ENCODE results near the gene MCEMP1. TPM values are rescaled to one million over a fixed set of nuclear protein-coding genes. Genes with fewer than 3 reads are reported as not detected.

Gene MCEMP1
- total RNA-seq, 1 experiment from 2014 or later: not detected

DNA sequence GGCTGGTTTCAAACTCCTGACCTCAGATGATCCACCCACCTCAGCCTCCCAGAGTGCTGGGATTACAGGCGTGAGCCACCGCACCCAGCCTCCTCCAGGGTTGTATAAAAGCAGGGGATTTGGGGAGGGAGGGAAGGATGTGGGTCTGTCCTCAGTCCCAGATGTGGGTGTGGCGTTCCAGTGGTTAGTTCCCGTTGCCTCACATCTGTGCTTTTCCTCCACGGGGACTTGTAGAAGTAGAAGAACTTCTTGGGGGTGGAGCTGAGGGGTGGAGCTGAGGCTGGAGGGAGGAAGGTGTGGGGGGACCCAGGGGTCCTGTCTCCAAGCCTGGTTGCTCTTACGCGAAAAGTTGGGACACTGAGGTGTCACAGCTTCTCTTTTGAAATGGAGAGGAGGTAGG, 514 bp upstream of the MCEMP1 start:
- no peak for TF ChIP-seq TCF7L2 (IDR thresholded peaks at IDR 0.05; ENCODE audit: low read depth, low read length)
- TF ChIP-seq, protein P1, sequence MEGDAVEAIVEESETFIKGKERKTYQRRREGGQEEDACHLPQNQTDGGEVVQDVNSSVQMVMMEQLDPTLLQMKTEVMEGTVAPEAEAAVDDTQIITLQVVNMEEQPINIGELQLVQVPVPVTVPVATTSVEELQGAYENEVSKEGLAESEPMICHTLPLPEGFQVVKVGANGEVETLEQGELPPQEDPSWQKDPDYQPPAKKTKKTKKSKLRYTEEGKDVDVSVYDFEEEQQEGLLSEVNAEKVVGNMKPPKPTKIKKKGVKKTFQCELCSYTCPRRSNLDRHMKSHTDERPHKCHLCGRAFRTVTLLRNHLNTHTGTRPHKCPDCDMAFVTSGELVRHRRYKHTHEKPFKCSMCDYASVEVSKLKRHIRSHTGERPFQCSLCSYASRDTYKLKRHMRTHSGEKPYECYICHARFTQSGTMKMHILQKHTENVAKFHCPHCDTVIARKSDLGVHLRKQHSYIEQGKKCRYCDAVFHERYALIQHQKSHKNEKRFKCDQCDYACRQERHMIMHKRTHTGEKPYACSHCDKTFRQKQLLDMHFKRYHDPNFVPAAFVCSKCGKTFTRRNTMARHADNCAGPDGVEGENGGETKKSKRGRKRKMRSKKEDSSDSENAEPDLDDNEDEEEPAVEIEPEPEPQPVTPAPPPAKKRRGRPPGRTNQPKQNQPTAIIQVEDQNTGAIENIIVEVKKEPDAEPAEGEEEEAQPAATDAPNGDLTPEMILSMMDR (IDR thresholded peaks at IDR 0.05): no peak
- no peak for TF ChIP-seq POLR2AphosphoS5 (IDR thresholded peaks at IDR 0.05; ENCODE audit: low read depth, low read length)
- TF ChIP-seq, protein P2, sequence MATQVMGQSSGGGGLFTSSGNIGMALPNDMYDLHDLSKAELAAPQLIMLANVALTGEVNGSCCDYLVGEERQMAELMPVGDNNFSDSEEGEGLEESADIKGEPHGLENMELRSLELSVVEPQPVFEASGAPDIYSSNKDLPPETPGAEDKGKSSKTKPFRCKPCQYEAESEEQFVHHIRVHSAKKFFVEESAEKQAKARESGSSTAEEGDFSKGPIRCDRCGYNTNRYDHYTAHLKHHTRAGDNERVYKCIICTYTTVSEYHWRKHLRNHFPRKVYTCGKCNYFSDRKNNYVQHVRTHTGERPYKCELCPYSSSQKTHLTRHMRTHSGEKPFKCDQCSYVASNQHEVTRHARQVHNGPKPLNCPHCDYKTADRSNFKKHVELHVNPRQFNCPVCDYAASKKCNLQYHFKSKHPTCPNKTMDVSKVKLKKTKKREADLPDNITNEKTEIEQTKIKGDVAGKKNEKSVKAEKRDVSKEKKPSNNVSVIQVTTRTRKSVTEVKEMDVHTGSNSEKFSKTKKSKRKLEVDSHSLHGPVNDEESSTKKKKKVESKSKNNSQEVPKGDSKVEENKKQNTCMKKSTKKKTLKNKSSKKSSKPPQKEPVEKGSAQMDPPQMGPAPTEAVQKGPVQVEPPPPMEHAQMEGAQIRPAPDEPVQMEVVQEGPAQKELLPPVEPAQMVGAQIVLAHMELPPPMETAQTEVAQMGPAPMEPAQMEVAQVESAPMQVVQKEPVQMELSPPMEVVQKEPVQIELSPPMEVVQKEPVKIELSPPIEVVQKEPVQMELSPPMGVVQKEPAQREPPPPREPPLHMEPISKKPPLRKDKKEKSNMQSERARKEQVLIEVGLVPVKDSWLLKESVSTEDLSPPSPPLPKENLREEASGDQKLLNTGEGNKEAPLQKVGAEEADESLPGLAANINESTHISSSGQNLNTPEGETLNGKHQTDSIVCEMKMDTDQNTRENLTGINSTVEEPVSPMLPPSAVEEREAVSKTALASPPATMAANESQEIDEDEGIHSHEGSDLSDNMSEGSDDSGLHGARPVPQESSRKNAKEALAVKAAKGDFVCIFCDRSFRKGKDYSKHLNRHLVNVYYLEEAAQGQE (IDR thresholded peaks at IDR 0.05; ENCODE audit: insufficient read depth in 1 of 2, low read depth in 2 of 2, low read length in 1 of 2): no peak
- no peak for TF ChIP-seq SIN3A (IDR thresholded peaks at IDR 0.05; ENCODE audit: borderline replicate concordance, insufficient read depth, low read depth, low read length)
- Histone ChIP-seq H3K27ac (ENCODE audit: low read length) (no peak overlapping the region), H3K4me3 (ENCODE audit: low read depth in 2 of 2, low read length in 2 of 2) (no peak overlapping the region), H3K4me1 (ENCODE audit: control insufficient read depth, insufficient read depth, low read length) (no peaks in the 10 kb centered on the region; the same call in 1 of the 2 replicates), H3K27me3 (ENCODE audit: control insufficient read depth, insufficient read depth, low read length) (no peaks in the 10 kb centered on the region), H3K9me3 (ENCODE audit: control insufficient read depth, insufficient read depth, low read depth, low read length) (no peaks in the 10 kb centered on the region), H3K36me3 (ENCODE audit: control insufficient read depth, insufficient read depth, low read length) (no peaks in the 10 kb centered on the region; the same call in 1 of the 2 replicates)
- intact Hi-C loops (cut with micrococcal nuclease; ENCODE audit: unreplicated experiment) (no loop called here), in situ Hi-C loops (cut with HindIII; ENCODE audit: low pct_unique_long_range_greater_than_20kb, low sequenced_read_pairs) (no loop called here)
- CTCF ChIA-PET: interaction anchor here (0.6 kb wide), 1 partner anchor 123 kb away, joined by 10 read pairs; no protein-coding TSS in a partner anchor
- POLR2A ChIA-PET: no interaction called here
- no TSS peak for BruUV-seq (replicated peaks)
- ATAC-seq (no peak), DNase-seq (ENCODE audit: low read depth, low spot score) (no peak)

DNA sequence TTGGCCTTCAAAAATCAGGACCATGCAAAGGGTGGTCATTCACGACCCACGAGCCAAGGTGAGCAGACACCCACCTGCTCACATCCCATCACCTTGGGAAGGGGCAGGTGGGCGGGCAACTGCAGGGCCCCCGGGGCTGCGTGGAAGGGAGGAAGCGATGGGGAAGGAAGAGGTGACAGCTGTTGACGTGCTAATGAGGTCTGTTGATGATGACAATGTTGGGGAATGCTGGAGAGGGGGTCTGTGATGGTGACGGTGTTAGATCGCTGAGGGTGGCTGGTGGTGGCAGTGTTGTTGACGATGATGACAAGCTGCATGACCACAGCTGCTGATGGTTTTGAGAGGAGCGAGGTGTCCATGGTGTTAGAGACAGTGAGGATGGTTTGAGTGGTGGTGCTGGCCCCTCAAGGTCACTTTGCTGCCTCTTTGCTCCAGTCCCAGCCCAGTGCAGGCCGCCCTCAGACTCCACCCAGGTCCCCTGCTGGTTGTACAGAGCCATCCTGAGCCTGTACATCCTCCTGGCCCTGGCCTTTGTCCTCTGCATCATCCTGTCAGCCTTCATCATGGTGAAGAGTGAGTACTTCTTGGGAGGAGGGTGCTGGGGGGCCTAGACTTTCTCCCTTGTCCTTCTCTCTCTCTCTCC, 900 bp downstream of the MCEMP1 start:
- intact Hi-C loops (cut with micrococcal nuclease; ENCODE audit: unreplicated experiment): no loop called here
- ChIA-PET CTCF (no interaction called here), POLR2A (interaction anchor here (0.5 kb wide), 1 partner anchor 48 kb away, joined by 4 read pairs; the partner anchor contains the start of genes PET100 and XAB2)
- BruUV-seq (replicated peaks): no TSS peak
- in situ Hi-C loops (cut with HindIII; ENCODE audit: low pct_unique_long_range_greater_than_20kb, low sequenced_read_pairs): no loop called here
- Histone ChIP-seq H3K27me3 (ENCODE audit: control insufficient read depth, insufficient read depth, low read length) (no peaks in the 10 kb centered on the region), H3K9me3 (ENCODE audit: control insufficient read depth, insufficient read depth, low read depth, low read length) (no peaks in the 10 kb centered on the region), H3K4me3 (ENCODE audit: low read depth in 2 of 2, low read length in 2 of 2) (no peak overlapping the region), H3K4me1 (ENCODE audit: control insufficient read depth, insufficient read depth, low read length) (no peaks in the 10 kb centered on the region; the same call in 1 of the 2 replicates), H3K36me3 (ENCODE audit: control insufficient read depth, insufficient read depth, low read length) (no peaks in the 10 kb centered on the region; the same call in 1 of the 2 replicates), H3K27ac (ENCODE audit: low read length) (no peak overlapping the region)
- TF ChIP-seq SIN3A (IDR thresholded peaks at IDR 0.05; ENCODE audit: borderline replicate concordance, insufficient read depth, low read depth, low read length): no peak
- no peak for TF ChIP-seq POLR2AphosphoS5 (IDR thresholded peaks at IDR 0.05; ENCODE audit: low read depth, low read length)
- TF ChIP-seq, protein P1 (IDR thresholded peaks at IDR 0.05): no peak
- TF ChIP-seq, protein P2 (IDR thresholded peaks at IDR 0.05; ENCODE audit: insufficient read depth in 1 of 2, low read depth in 2 of 2, low read length in 1 of 2): no peak
- TF ChIP-seq TCF7L2 (IDR thresholded peaks at IDR 0.05; ENCODE audit: low read depth, low read length): no peak
- DNase-seq (ENCODE audit: low read depth, low spot score): no peak
- ATAC-seq: no peak
